HepG2 (cell line): ENCODE measurements around the gene ZNF132. TPM values are rescaled to one million over a fixed set of nuclear protein-coding genes. Genes with fewer than 3 reads are reported as not detected.

Source experiments
- ATF7 ChIP-seq, 2 experiments: fragments of 450-650 bp in 1 of 2; sonication (generic) in 1 of 2; formaldehyde crosslinking in 1 of 2; IDR thresholded peaks; 2 replicates each; pipeline versions ENCODE4 v1.4.0 to v1.6.1; 2016 to 2020; ENCODE audit warnings: antibody characterized with exemption in 1 of 2, mild to moderate bottlenecking in 1 of 2, missing genetic modification reagents in 1 of 2
- ATF7-NPFF ChIP-seq: sonication (generic); formaldehyde crosslinking; IDR thresholded peaks from 2 replicates; pipeline ENCODE4 v1.8.1; 2023; ENCODE audit warnings: mild to moderate bottlenecking, low read depth, missing genetic modification reagents, moderate library complexity
- ERF ChIP-seq: IDR thresholded peaks from 2 replicates; pipeline ENCODE4 v1.6.1; 2018; ENCODE audit warnings: missing biosample characterization, missing genetic modification reagents
- GLMP ChIP-seq: sonication (generic); formaldehyde crosslinking; IDR thresholded peaks from 2 replicates; pipeline ENCODE4 v1.9.0; 2021; ENCODE audit warnings: missing genetic modification reagents, mild to moderate bottlenecking, borderline replicate concordance
- HCFC1 ChIP-seq: fragments of 150-350 bp; IDR thresholded peaks from 2 replicates; pipeline ENCODE4 v1.6.1; 2014; ENCODE audit warnings: low read depth, low read length
- MAZ ChIP-seq, 2 experiments: sonication (generic) in 1 of 2; formaldehyde crosslinking in 1 of 2; IDR thresholded peaks; 2 replicates each; pipeline versions ENCODE4 v1.5.0 to v1.6.1; 2012 to 2020; ENCODE audit warnings: low read depth in 2 of 2, mild to moderate bottlenecking in 2 of 2, borderline replicate concordance in 1 of 2, improper control_type of control experiment in 1 of 2, low read length in 1 of 2, missing genetic modification reagents in 1 of 2, moderate library complexity in 1 of 2
- RAD51 ChIP-seq: fragments of 450-650 bp; IDR thresholded peaks from 2 replicates; pipeline ENCODE4 v1.6.1; 2016; ENCODE audit warnings: borderline replicate concordance
- SMAD1 ChIP-seq: sonication (generic); formaldehyde crosslinking; IDR thresholded peaks from 2 replicates; pipeline ENCODE4 v1.4.0; 2020; ENCODE audit warnings: missing genetic modification reagents, low read depth, mild to moderate bottlenecking, borderline replicate concordance
- SNAPC5 ChIP-seq: sonication (generic); formaldehyde crosslinking; IDR thresholded peaks from 2 replicates; pipeline ENCODE4 v1.8.1; 2023; ENCODE audit warnings: mild to moderate bottlenecking, missing genetic modification reagents, borderline replicate concordance
- ZBTB21 ChIP-seq: sonication (generic); formaldehyde crosslinking; IDR thresholded peaks from 2 replicates; pipeline ENCODE4 v1.4.0; 2020; ENCODE audit warnings: missing genetic modification reagents
- ZNF224 ChIP-seq: sonication (generic); formaldehyde crosslinking; IDR thresholded peaks from 2 replicates; pipeline ENCODE4 v1.5.0; 2020; ENCODE audit warnings: mild to moderate bottlenecking, missing genetic modification reagents
- ZNF431 ChIP-seq: sonication (generic); formaldehyde crosslinking; IDR thresholded peaks from 2 replicates; pipeline ENCODE4 v1.9.0; 2022; ENCODE audit warnings: missing genetic modification reagents, low read depth, mild to moderate bottlenecking, borderline replicate concordance
- ZNF614 ChIP-seq: IDR thresholded peaks from 2 replicates; pipeline ENCODE4 v1.6.1; 2018; ENCODE audit warnings: missing biosample characterization, missing genetic modification reagents, inconsistent platforms, borderline replicate concordance
- polyA plus RNA-seq, 8 experiments: library from polyadenylated mRNA; depleted of rRNA in 3 of 8; stranded (reverse) in 7 of 8; unstranded in 1 of 8; fragments of >200 nt; fragmentation: Illumina TruSeq in 4 of 8; extraction: Trizol in 4 of 8; gene quantifications; 2 replicates each; pipeline versions ENCODE4 v1.2.1 to v1.2.3, GENCODE V29; 2011 to 2016; ENCODE audit warnings: low read depth in 4 of 8, missing spikeins in 1 of 8, mixed read lengths in 1 of 8; ENCODE audit not compliant: insufficient read depth in 1 of 8
- total RNA-seq, 5 experiments: library from RNA; depleted of rRNA; stranded (reverse); fragments of >200 nt; fragmentation: Illumina TruSeq; extraction: Trizol; gene quantifications; 2 replicates each; pipeline ENCODE4 v1.2.3, GENCODE V29; 2016; ENCODE audit warnings: low read depth in 1 of 5
- TF ChIP-seq, protein P1 (sequence below): sonication (generic); formaldehyde crosslinking; IDR thresholded peaks from 2 replicates; pipeline ENCODE4 v1.4.0; 2020; ENCODE audit warnings: missing genetic modification reagents, borderline replicate concordance
- TF ChIP-seq, protein P2 (sequence below): sonication (generic); formaldehyde crosslinking; IDR thresholded peaks from 2 replicates; pipeline ENCODE4 v1.4.0; 2020; ENCODE audit warnings: missing genetic modification reagents
- TF ChIP-seq, protein P3 (sequence below): sonication (generic); formaldehyde crosslinking; IDR thresholded peaks from 2 replicates; pipeline ENCODE4 v1.5.0; 2020; ENCODE audit warnings: missing genetic modification reagents, mild to moderate bottlenecking, borderline replicate concordance

ZNF132 gene
- total and polyA plus RNA-seq, 2 of the 13 experiments (the other 11 are each of a cell fraction or from before 2014, with no cell fraction given): not detected

DNA sequence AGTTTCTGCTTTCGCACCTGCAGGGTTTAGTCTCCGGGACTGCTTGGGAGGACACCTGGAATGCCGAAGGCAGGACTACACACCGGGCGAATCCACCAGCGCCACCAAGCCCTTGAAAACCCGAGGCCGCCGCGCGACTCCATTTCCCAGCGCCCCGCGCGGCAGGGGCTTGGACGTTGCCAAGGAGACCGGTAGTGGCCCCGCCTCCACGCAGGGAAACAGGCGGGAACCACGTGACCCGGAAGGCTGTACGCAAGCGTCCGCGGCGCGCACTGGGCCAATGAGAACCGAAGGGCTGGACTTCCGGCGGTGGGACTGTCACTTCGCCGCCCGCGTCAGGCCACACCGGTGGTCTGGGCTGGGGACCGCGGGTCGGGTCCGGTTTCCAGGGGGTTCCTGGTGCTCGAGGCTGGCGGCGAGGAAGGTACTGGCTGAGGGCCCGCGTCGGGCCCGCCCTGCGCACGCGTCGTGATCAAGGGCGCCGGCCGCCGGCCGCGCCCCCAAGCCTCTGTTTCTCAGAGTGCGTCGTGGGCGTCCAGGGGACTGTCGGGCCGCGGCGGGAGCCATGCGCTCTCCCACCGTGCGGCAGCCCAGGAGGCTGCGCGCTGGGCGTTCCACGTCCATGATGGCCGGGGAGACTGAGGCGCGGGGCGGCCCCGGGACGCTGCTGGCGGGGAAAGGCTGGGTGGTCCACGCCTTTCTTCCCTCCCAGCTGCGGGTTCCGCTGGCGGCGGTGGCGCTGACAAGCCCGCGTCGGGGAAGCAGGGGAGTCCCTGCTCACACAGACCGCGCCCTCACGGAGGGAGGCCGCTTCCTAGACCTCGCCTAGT is 27.0 kb upstream of the ZNF132 start, which contains the start of gene ZNF324 (continued):
- TF ChIP-seq, protein P1, sequence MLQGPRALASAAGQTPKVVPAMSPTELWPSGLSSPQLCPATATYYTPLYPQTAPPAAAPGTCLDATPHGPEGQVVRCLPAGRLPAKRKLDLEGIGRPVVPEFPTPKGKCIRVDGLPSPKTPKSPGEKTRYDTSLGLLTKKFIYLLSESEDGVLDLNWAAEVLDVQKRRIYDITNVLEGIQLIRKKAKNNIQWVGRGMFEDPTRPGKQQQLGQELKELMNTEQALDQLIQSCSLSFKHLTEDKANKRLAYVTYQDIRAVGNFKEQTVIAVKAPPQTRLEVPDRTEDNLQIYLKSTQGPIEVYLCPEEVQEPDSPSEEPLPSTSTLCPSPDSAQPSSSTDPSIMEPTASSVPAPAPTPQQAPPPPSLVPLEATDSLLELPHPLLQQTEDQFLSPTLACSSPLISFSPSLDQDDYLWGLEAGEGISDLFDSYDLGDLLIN (CRISPR knock-in tag): no peak
- TF ChIP-seq ZBTB21 (CRISPR knock-in tag) (no peak), ZNF224 (no peak), GLMP (no peak), SNAPC5 (CRISPR knock-in tag) (no peak), SMAD1 (no peak), MAZ (IDR thresholded peaks at IDR 0.05; ENCODE audit: borderline replicate concordance, low read depth, low read length) (no peak), MAZ (CRISPR knock-in tag; IDR thresholded peaks at IDR 0.05; ENCODE audit: low read depth) (peak; percentile 56; the same call in 1 of the 2 replicates), RAD51 (peak; percentile 97), HCFC1 (peak; percentile 83), ATF7-NPFF (CRISPR knock-in tag) (no peak; the same call in 1 of the 2 replicates), ZNF614 (CRISPR knock-in tag) (no peak), ATF7 (IDR thresholded peaks at IDR 0.05) (no peak), ATF7 (CRISPR knock-in tag; IDR thresholded peaks at IDR 0.05) (no peak), ERF (peak; percentile 71), ZNF431 (CRISPR knock-in tag) (no peak)
- TF ChIP-seq, protein P2, sequence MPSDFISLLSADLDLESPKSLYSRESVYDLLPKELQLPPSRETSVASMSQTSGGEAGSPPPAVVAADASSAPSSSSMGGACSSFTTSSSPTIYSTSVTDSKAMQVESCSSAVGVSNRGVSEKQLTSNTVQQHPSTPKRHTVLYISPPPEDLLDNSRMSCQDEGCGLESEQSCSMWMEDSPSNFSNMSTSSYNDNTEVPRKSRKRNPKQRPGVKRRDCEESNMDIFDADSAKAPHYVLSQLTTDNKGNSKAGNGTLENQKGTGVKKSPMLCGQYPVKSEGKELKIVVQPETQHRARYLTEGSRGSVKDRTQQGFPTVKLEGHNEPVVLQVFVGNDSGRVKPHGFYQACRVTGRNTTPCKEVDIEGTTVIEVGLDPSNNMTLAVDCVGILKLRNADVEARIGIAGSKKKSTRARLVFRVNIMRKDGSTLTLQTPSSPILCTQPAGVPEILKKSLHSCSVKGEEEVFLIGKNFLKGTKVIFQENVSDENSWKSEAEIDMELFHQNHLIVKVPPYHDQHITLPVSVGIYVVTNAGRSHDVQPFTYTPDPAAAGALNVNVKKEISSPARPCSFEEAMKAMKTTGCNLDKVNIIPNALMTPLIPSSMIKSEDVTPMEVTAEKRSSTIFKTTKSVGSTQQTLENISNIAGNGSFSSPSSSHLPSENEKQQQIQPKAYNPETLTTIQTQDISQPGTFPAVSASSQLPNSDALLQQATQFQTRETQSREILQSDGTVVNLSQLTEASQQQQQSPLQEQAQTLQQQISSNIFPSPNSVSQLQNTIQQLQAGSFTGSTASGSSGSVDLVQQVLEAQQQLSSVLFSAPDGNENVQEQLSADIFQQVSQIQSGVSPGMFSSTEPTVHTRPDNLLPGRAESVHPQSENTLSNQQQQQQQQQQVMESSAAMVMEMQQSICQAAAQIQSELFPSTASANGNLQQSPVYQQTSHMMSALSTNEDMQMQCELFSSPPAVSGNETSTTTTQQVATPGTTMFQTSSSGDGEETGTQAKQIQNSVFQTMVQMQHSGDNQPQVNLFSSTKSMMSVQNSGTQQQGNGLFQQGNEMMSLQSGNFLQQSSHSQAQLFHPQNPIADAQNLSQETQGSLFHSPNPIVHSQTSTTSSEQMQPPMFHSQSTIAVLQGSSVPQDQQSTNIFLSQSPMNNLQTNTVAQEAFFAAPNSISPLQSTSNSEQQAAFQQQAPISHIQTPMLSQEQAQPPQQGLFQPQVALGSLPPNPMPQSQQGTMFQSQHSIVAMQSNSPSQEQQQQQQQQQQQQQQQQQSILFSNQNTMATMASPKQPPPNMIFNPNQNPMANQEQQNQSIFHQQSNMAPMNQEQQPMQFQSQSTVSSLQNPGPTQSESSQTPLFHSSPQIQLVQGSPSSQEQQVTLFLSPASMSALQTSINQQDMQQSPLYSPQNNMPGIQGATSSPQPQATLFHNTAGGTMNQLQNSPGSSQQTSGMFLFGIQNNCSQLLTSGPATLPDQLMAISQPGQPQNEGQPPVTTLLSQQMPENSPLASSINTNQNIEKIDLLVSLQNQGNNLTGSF (CRISPR knock-in tag): no peak
- TF ChIP-seq, protein P3, sequence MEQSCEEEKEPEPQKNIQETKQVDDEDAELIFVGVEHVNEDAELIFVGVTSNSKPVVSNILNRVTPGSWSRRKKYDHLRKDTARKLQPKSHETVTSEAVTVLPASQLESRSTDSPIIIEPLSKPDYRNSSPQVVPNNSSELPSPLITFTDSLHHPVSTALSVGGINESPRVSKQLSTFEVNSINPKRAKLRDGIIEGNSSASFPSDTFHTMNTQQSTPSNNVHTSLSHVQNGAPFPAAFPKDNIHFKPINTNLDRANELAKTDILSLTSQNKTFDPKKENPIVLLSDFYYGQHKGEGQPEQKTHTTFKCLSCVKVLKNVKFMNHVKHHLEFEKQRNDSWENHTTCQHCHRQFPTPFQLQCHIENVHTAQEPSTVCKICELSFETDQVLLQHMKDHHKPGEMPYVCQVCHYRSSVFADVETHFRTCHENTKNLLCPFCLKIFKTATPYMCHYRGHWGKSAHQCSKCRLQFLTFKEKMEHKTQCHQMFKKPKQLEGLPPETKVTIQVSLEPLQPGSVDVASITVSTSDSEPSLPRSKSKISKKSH (CRISPR knock-in tag): no peak; the same call in 1 of the 2 replicates
